ENCODE data around the gene PRRX2. TPM values are rescaled to one million over a fixed set of nuclear protein-coding genes. Genes with fewer than 3 reads are reported as not detected.
"Not testable (repeated sequence)": the region's sequence is repeated elsewhere in the genome, so short reads cannot be mapped to it uniquely, and the experiment has no call there.

PRRX2 gene
- total RNA-seq, 1 donor from 2014 or later, result 3.1 TPM

DNA sequence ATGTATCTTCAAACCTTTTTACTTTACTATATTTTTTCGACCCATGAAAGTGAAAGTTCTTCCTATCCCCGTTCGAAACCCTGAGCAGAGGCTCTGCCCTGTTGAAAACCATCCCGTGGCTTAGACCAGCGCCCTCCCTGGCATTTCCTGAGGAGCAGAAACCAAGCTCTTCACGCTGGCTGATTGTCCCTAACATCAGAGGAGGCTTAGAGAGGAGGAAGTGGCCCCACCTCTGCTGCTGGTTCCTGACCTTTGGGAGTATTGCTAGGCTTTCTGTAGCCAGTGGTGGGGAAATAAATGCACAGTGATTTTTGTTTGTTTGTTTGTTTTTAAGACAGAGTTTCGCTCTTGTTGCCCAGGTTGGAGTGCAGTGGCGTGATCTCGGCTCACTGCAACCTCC, 91.6 kb downstream of the PRRX2 start:
- Histone ChIP-seq H3K9ac (ENCODE audit: low read depth in 1 of 3, low read length in 3 of 3) (no peak overlapping the region), H3K36me3 (ENCODE audit: control insufficient read depth in 3 of 3, insufficient read depth in 3 of 3, low read length in 3 of 3) (no peaks in the 10 kb centered on the region), H3K4me3 (ENCODE audit: low read length in 3 of 3) (no peak overlapping the region), H3K4me1 (ENCODE audit: control insufficient read depth in 3 of 3, insufficient read depth in 3 of 3, low read length in 3 of 3) (peaks cover 10 to 22% (median 13%) of the 10 kb centered on the region in 3 donors), H3K27ac (ENCODE audit: low read depth, low read length) (no peak overlapping the region), H3K9me3 (ENCODE audit: control insufficient read depth in 3 of 3, low read length in 3 of 3) (no peaks in the 10 kb centered on the region), H3K27me3 (ENCODE audit: control insufficient read depth in 3 of 3, insufficient read depth in 3 of 3, low read length in 3 of 3) (peaks cover 20 to 31% (median 29%) of the 10 kb centered on the region in 3 donors)

DNA sequence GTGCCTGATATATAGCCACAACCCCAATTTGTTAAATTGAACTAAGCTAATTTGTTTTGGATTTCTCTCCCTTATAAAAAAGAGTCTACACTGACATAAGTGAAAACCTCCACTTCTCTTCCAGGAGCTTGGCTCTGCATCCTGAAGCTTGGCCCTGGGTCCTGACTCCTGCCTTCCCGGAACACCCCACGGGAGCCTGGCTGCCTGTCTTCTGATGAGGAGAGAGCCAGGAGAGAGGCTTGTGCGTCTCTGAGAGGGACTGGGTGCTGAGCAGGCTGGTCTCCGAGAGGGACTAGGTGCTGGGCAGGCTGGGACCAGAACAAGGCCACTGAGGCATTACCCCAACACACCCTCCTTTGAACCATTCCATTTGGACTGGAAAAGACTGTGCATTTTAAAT, 93.9 kb downstream of the PRRX2 start:
- Histone ChIP-seq H3K27me3 (ENCODE audit: control insufficient read depth in 3 of 3, insufficient read depth in 3 of 3, low read length in 3 of 3) (peaks cover 10 to 14% (median 10%) of the 10 kb centered on the region in 3 donors), H3K36me3 (ENCODE audit: control insufficient read depth in 3 of 3, insufficient read depth in 3 of 3, low read length in 3 of 3) (no peaks in the 10 kb centered on the region), H3K27ac (ENCODE audit: low read depth, low read length) (no peak overlapping the region), H3K9ac (ENCODE audit: low read depth in 1 of 3, low read length in 3 of 3) (no peak overlapping the region), H3K9me3 (ENCODE audit: control insufficient read depth in 3 of 3, low read length in 3 of 3) (no peaks in the 10 kb centered on the region), H3K4me1 (ENCODE audit: control insufficient read depth in 3 of 3, insufficient read depth in 3 of 3, low read length in 3 of 3) (peaks cover 4 to 13% (median 7%) of the 10 kb centered on the region in 3 donors), H3K4me3 (ENCODE audit: low read length in 3 of 3) (no peak overlapping the region)

- no peak overlapping the region for H3K4me3 ChIP-seq (ENCODE audit: low read length in 3 of 3)
- no peak overlapping the region for H3K27ac ChIP-seq (ENCODE audit: low read depth, low read length)
Observed at GRCh38 chr9:129759804-129760502, 94.5 kb downstream of the PRRX2 start.

GRCh38 chr9:129760784-129761183, 95.3 kb downstream of the PRRX2 start:
- Histone ChIP-seq H3K27me3 (ENCODE audit: control insufficient read depth in 3 of 3, insufficient read depth in 3 of 3, low read length in 3 of 3) (peaks cover 6 to 14% (median 10%) of the 10 kb centered on the region in 3 donors), H3K4me1 (ENCODE audit: control insufficient read depth in 3 of 3, insufficient read depth in 3 of 3, low read length in 3 of 3) (peaks cover 4 to 13% (median 7%) of the 10 kb centered on the region in 3 donors)
- H3K9me3 ChIP-seq (ENCODE audit: control insufficient read depth in 3 of 3, low read length in 3 of 3); H3K4me3 ChIP-seq (ENCODE audit: low read length in 3 of 3); H3K27ac ChIP-seq (ENCODE audit: low read depth, low read length); H3K9ac ChIP-seq (ENCODE audit: low read depth in 1 of 3, low read length in 3 of 3); H3K36me3 ChIP-seq (ENCODE audit: control insufficient read depth in 3 of 3, insufficient read depth in 3 of 3, low read length in 3 of 3): not testable (repeated sequence)

More at GRCh38 chr9:129759804-129760502, 94.5 kb downstream of the PRRX2 start:
- H3K9me3 ChIP-seq (ENCODE audit: control insufficient read depth in 3 of 3, low read length in 3 of 3), result no peaks in the 10 kb centered on the region
- H3K4me1 ChIP-seq (ENCODE audit: control insufficient read depth in 3 of 3, insufficient read depth in 3 of 3, low read length in 3 of 3), result peaks cover 4 to 13% (median 7%) of the 10 kb centered on the region in 3 donors
- H3K27me3 ChIP-seq (ENCODE audit: control insufficient read depth in 3 of 3, insufficient read depth in 3 of 3, low read length in 3 of 3), result peaks cover 10 to 14% (median 10%) of the 10 kb centered on the region in 3 donors
- H3K36me3 ChIP-seq (ENCODE audit: control insufficient read depth in 3 of 3, insufficient read depth in 3 of 3, low read length in 3 of 3), result no peaks in the 10 kb centered on the region
- H3K9ac ChIP-seq (ENCODE audit: low read depth in 1 of 3, low read length in 3 of 3), result no peak overlapping the region

DNA sequence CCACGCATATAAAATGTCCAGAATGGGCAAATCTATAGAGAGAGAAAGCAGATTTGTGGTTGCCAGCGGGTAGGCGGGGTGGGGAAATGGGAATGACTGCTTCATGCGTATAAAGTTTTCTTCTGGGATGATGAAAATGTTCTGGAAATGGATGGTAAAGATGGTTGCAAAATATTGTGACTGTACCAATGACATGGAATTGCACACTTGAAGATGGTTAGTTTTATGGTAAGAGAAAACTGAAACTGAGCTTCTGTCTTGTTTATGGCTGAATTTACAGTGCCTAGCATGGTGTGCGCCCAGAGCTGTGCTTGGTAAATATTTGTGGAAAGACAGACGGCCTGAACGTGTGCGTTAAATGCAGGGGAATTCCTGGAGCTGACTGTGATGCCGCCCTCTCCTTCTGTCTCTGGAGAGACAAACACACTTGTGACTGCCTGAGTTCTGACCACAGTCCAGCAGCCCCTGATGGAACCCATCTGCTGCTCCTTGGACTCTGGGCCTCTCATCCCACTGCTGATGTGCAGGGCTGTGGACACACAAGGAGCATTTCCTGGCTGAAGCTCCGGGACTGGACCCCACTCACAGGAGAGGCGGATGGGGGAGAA, 96.0 kb downstream of the PRRX2 start:
- Histone ChIP-seq H3K36me3 (ENCODE audit: control insufficient read depth in 3 of 3, insufficient read depth in 3 of 3, low read length in 3 of 3) (no peaks in the 10 kb centered on the region), H3K4me1 (ENCODE audit: control insufficient read depth in 3 of 3, insufficient read depth in 3 of 3, low read length in 3 of 3) (peaks cover 4 to 13% (median 7%) of the 10 kb centered on the region in 3 donors), H3K27ac (ENCODE audit: low read depth, low read length) (peak overlapping the region; percentile 57), H3K4me3 (ENCODE audit: low read length in 3 of 3) (no peak overlapping the region), H3K9ac (ENCODE audit: low read depth in 1 of 3, low read length in 3 of 3) (no peak overlapping the region), H3K9me3 (ENCODE audit: control insufficient read depth in 3 of 3, low read length in 3 of 3) (no peaks in the 10 kb centered on the region), H3K27me3 (ENCODE audit: control insufficient read depth in 3 of 3, insufficient read depth in 3 of 3, low read length in 3 of 3) (peaks cover 6 to 14% (median 10%) of the 10 kb centered on the region in 3 donors)

DNA sequence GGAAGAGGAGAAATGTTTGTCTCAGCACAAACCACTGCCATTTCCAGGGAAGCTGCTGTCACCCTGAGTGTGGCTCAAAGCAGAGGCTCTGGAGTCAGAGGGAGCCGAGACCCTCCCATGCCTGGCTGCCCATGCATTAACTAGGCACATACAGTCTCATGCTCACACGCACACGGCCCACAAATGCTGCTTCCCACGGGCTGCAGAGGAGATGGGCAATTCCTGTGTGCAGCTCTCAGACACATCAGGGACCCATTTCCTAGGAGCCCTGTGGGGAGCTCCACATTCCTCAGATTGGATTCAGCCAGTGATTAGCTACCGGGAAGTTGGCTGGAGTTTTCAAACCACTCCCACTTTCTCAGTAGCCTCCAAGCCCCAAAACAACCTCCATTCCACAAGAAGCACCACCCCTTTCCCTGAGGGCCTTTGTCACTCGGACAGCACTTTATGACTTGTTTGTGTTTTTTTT, 96.5 kb downstream of the PRRX2 start:
- Histone ChIP-seq H3K4me1 (ENCODE audit: control insufficient read depth in 3 of 3, insufficient read depth in 3 of 3, low read length in 3 of 3) (peaks cover 4 to 13% (median 7%) of the 10 kb centered on the region in 3 donors), H3K9me3 (ENCODE audit: control insufficient read depth in 3 of 3, low read length in 3 of 3) (no peaks in the 10 kb centered on the region), H3K27me3 (ENCODE audit: control insufficient read depth in 3 of 3, insufficient read depth in 3 of 3, low read length in 3 of 3) (peaks cover 6 to 14% (median 10%) of the 10 kb centered on the region in 3 donors), H3K9ac (ENCODE audit: low read depth in 1 of 3, low read length in 3 of 3) (no peak overlapping the region), H3K4me3 (ENCODE audit: low read length in 3 of 3) (no peak overlapping the region), H3K36me3 (ENCODE audit: control insufficient read depth in 3 of 3, insufficient read depth in 3 of 3, low read length in 3 of 3) (no peaks in the 10 kb centered on the region), H3K27ac (ENCODE audit: low read depth, low read length) (peak overlapping the region; percentile 57)

GRCh38 chr9:129762370-129762984, 97.0 kb downstream of the PRRX2 start:
- H3K9me3 ChIP-seq (ENCODE audit: control insufficient read depth in 3 of 3, low read length in 3 of 3); H3K4me3 ChIP-seq (ENCODE audit: low read length in 3 of 3); H3K36me3 ChIP-seq (ENCODE audit: control insufficient read depth in 3 of 3, insufficient read depth in 3 of 3, low read length in 3 of 3); H3K9ac ChIP-seq (ENCODE audit: low read depth in 1 of 3, low read length in 3 of 3): not testable (repeated sequence)
- peaks cover 6 to 14% (median 10%) of the 10 kb centered on the region in 3 donors for H3K27me3 ChIP-seq (ENCODE audit: control insufficient read depth in 3 of 3, insufficient read depth in 3 of 3, low read length in 3 of 3)
- H3K27ac ChIP-seq (ENCODE audit: low read depth, low read length), result peak overlapping the region; percentile 57
- peaks cover 4 to 13% (median 7%) of the 10 kb centered on the region in 3 donors for H3K4me1 ChIP-seq (ENCODE audit: control insufficient read depth in 3 of 3, insufficient read depth in 3 of 3, low read length in 3 of 3)

DNA sequence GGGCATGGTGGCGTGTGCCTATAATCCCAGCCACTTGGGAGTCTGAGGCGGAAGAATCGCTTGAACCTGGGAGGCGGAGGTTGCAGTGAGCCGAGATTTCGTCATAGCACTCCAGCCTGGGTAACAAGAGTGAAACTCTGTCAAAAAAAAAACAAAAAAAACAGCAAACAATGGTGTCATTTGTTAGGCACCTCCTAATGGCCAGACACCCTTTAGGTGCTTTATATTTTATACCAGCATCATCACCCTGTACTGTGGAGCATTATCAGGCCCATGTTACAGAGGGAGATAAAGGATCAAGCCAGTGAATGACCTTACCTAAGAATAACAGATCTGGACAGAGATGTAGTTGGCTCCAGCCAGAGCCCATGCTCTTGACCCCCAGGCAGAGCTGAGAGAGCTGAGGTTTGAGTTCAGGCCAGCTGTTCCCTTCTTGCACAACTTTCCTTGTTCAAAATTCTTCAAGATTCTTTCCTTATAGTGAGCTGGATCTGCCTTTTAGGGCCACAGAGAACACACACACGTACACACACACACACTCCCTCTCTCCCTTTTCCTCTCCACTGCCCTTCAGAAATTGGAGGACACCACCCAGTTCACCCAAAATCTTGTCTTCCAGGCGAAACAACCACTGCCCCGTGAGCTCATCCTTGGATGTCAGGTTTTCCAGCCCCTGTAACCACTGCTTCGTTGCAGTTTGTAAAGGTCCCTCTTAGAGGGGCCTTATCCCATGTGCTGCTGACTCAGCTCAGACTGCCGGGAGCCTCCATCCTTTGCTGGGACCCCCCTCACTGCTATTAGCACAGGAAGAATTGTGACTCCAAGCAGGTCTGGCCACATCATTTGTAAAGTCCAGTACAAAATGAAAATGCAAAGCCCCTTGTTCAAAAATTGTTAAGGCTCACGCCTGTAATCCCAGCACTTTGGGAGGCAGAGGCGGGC, 97.8 kb downstream of the PRRX2 start:
- H3K27me3 ChIP-seq (ENCODE audit: control insufficient read depth in 3 of 3, insufficient read depth in 3 of 3, low read length in 3 of 3), result peaks cover 6 to 14% (median 10%) of the 10 kb centered on the region in 3 donors
- H3K9me3 ChIP-seq (ENCODE audit: control insufficient read depth in 3 of 3, low read length in 3 of 3), result no peaks in the 10 kb centered on the region
- H3K9ac ChIP-seq (ENCODE audit: low read depth in 1 of 3, low read length in 3 of 3), result no peak overlapping the region
- no peaks in the 10 kb centered on the region for H3K36me3 ChIP-seq (ENCODE audit: control insufficient read depth in 3 of 3, insufficient read depth in 3 of 3, low read length in 3 of 3)
- no peak overlapping the region for H3K4me3 ChIP-seq (ENCODE audit: low read length in 3 of 3)
- H3K4me1 ChIP-seq (ENCODE audit: control insufficient read depth in 3 of 3, insufficient read depth in 3 of 3, low read length in 3 of 3), result peaks cover 4 to 13% (median 7%) of the 10 kb centered on the region in 3 donors
- H3K27ac ChIP-seq (ENCODE audit: low read depth, low read length), result peak overlapping the region; percentile 57

GRCh38 chr9:129765764-129766317, 100.4 kb downstream of the PRRX2 start:
- H3K9me3 ChIP-seq (ENCODE audit: control insufficient read depth in 3 of 3, low read length in 3 of 3), result no peaks in the 10 kb centered on the region
- no peak overlapping the region for H3K9ac ChIP-seq (ENCODE audit: low read depth in 1 of 3, low read length in 3 of 3)
- no peak overlapping the region for H3K4me3 ChIP-seq (ENCODE audit: low read length in 3 of 3)
- H3K27ac ChIP-seq (ENCODE audit: low read depth, low read length), result no peak overlapping the region
- H3K27me3 ChIP-seq (ENCODE audit: control insufficient read depth in 3 of 3, insufficient read depth in 3 of 3, low read length in 3 of 3), result peaks cover 4 to 7% (median 5%) of the 10 kb centered on the region in 3 donors
- H3K36me3 ChIP-seq (ENCODE audit: control insufficient read depth in 3 of 3, insufficient read depth in 3 of 3, low read length in 3 of 3), result no peaks in the 10 kb centered on the region
- H3K4me1 ChIP-seq (ENCODE audit: control insufficient read depth in 3 of 3, insufficient read depth in 3 of 3, low read length in 3 of 3), result peaks cover 4 to 13% (median 7%) of the 10 kb centered on the region in 3 donors

Data from skeletal muscle tissue (tissue), 4 donors.